Measurements from ENCODE around the gene GPR158. TPM values are rescaled to one million over a fixed set of nuclear protein-coding genes. Genes with fewer than 3 reads are reported as not detected.

The GPR158 gene
- total RNA-seq, 1 experiment from 2014 or later: 2.9 TPM

GRCh38 chr10:25642721-25643120 is 467.9 kb downstream of the GPR158 start:
- H4K20me1 ChIP-seq (ENCODE audit: insufficient read depth): no peaks in the 10 kb centered on the region
- no peak overlapping the region for H3K4me3 ChIP-seq (replicated peaks in 1 of 2; ENCODE audit: low read depth in 1 of 2, low read length in 2 of 2)
- TF ChIP-seq SIN3A (IDR thresholded peaks at IDR 0.05; ENCODE audit: low read depth): no peak
- no peak for TF ChIP-seq EZH2phosphoT487 (IDR thresholded peaks at IDR 0.05; ENCODE audit: borderline replicate concordance)
- no peak for TF ChIP-seq CTCF (IDR thresholded peaks at IDR 0.05 in 2 of 3, conservative IDR thresholded peaks at IDR 0.05 in 1 of 3; ENCODE audit: borderline replicate concordance in 1 of 3, insufficient read depth in 1 of 3, low read depth in 2 of 3, low read length in 2 of 3)
- no peak for TF ChIP-seq REST (IDR thresholded peaks at IDR 0.05; ENCODE audit: low read depth)
- TF ChIP-seq SP1 (IDR thresholded peaks at IDR 0.05; ENCODE audit: low read depth): no peak
- no peak for TF ChIP-seq SRF (IDR thresholded peaks at IDR 0.05; ENCODE audit: low read depth)
- no peak for TF ChIP-seq JUND (IDR thresholded peaks at IDR 0.05)
- TF ChIP-seq TCF7L2 (IDR thresholded peaks at IDR 0.05; ENCODE audit: borderline replicate concordance, extremely low read depth, insufficient read depth, insufficient read length): no peak
- no peak for TF ChIP-seq ZFX (IDR thresholded peaks at IDR 0.05)
- no peak for TF ChIP-seq POLR2AphosphoS5 (IDR thresholded peaks at IDR 0.05; ENCODE audit: low read depth, low read length)
- no peak for TF ChIP-seq ELF1 (IDR thresholded peaks at IDR 0.05; ENCODE audit: borderline replicate concordance, low read depth)
- no peak for TF ChIP-seq ZBTB33 (IDR thresholded peaks at IDR 0.05; ENCODE audit: extremely low read depth, insufficient replicate concordance, low read length)
- TF ChIP-seq RAD21 (IDR thresholded peaks at IDR 0.05; ENCODE audit: low read depth): no peak
- TF ChIP-seq POLR2A (IDR thresholded peaks at IDR 0.05; ENCODE audit: borderline replicate concordance, extremely low read depth, insufficient read depth, insufficient read length): no peak
- TF ChIP-seq MAX (IDR thresholded peaks at IDR 0.05): no peak
- TF ChIP-seq YY1 (IDR thresholded peaks at IDR 0.05; ENCODE audit: extremely low read depth, insufficient replicate concordance, low read depth, low read length): no peak
- TF ChIP-seq EZH2 (IDR thresholded peaks at IDR 0.05): no peak
- ATAC-seq (no peak), DNase-seq (ENCODE audit: low read depth, low spot score) (no peak)
- H2AFZ ChIP-seq (ENCODE audit: low read depth, low read length, poor library complexity, severe bottlenecking): no peak overlapping the region
- no peaks in the 10 kb centered on the region for H3K79me2 ChIP-seq (ENCODE audit: insufficient read depth, low read length)
- H3K27ac ChIP-seq (ENCODE audit: low read depth, low read length): no peak overlapping the region
- intact Hi-C loops (cut with micrococcal nuclease): no loop called here
- CTCF ChIA-PET: no interaction called here
- no peaks in the 10 kb centered on the region for H3K36me3 ChIP-seq (ENCODE audit: control insufficient read depth in 1 of 2, insufficient read depth in 2 of 2, low read length in 2 of 2)
- RAD21 ChIA-PET (ENCODE audit: low non-redundant PET in 1 of 2, low total read pairs in 2 of 2, uncharacterized antibody in 2 of 2, unreplicated experiment in 2 of 2): no interaction called here
- H3K27me3 ChIP-seq (ENCODE audit: insufficient read depth, low read length): no peaks in the 10 kb centered on the region; the same call in 1 of the 2 replicates
- H3K9ac ChIP-seq (ENCODE audit: low read length): no peak overlapping the region
- no peaks in the 10 kb centered on the region for H3K4me1 ChIP-seq (ENCODE audit: control insufficient read depth in 1 of 2, insufficient read depth in 2 of 2, low read length in 2 of 2)
- POLR2A ChIA-PET: no interaction called here
- no peaks in the 10 kb centered on the region for H3K9me3 ChIP-seq (ENCODE audit: control insufficient read depth in 1 of 2, insufficient read depth in 1 of 2, low read depth in 1 of 2, low read length in 2 of 2)
- H3K9me2 ChIP-seq (ENCODE audit: insufficient read depth): no peaks in the 10 kb centered on the region
- no TSS peak for BruUV-seq (replicated peaks)
- H3K4me2 ChIP-seq (ENCODE audit: low read length): no peak overlapping the region
